Stimulated activated naive CD4-positive, alpha-beta T cell (primary cell): ENCODE data around the gene NNT.
A peak's percentile ranks its signal among the peaks of the same experiment; 100 is the strongest.
"Not testable (repeated sequence)": the region's sequence is repeated elsewhere in the genome, so short reads cannot be mapped to it uniquely, and the experiment has no call there.

ENCODE experiments used
- DNase-seq, 6 experiments: peaks; one replicate each; lab custom pipeline; 2025; lab: John Stamatoyannopoulos, UW

NNT gene

GRCh38 chr5:43582082-43583005 lies 20.6 kb upstream of the NNT start:
- DNase-seq: no peak

GRCh38 chr5:43583724-43584123 lies 19.3 kb upstream of the NNT start:
- no peak for DNase-seq

GRCh38 chr5:43584166-43584699 lies 18.7 kb upstream of the NNT start:
- no peak for DNase-seq

- DNase-seq: no peak
Measured at GRCh38 chr5:43588842-43589241, 14.1 kb upstream of the NNT start.

GRCh38 chr5:43589310-43589709 lies 13.7 kb upstream of the NNT start:
- no peak for DNase-seq

- no peak for DNase-seq
Measured at GRCh38 chr5:43590700-43591099, 12.3 kb upstream of the NNT start.

GRCh38 chr5:43592363-43592762 lies 10.6 kb upstream of the NNT start:
- DNase-seq: no peak

GRCh38 chr5:43598927-43599326 lies 4.1 kb upstream of the NNT start:
- not testable (repeated sequence) for DNase-seq

GRCh38 chr5:43601454-43602260 lies 1.3 kb upstream of the NNT start:
- DNase-seq: no peak

- DNase-seq: peak; percentile 43 to 68 (median 58)
Measured at GRCh38 chr5:43603344-43604217, 601 bp downstream of the NNT start.

- DNase-seq: no peak
Measured at GRCh38 chr5:43604699-43605098, 1.7 kb downstream of the NNT start.

- DNase-seq: no peak
Measured at GRCh38 chr5:43606351-43606750, 3.4 kb downstream of the NNT start.

- no peak for DNase-seq
Measured at GRCh38 chr5:43608406-43608805, 5.4 kb downstream of the NNT start.

- peak in 2 of 6 experiments; percentile 3 to 18 for DNase-seq
Measured at GRCh38 chr5:43609752-43610151, 6.8 kb downstream of the NNT start.

GRCh38 chr5:43613370-43613769 lies 10.4 kb downstream of the NNT start:
- no peak for DNase-seq

GRCh38 chr5:43615445-43616184 lies 12.6 kb downstream of the NNT start:
- DNase-seq: no peak

GRCh38 chr5:43616535-43616934 lies 13.6 kb downstream of the NNT start:
- no peak for DNase-seq

GRCh38 chr5:43619380-43619779 lies 16.4 kb downstream of the NNT start:
- no peak for DNase-seq

GRCh38 chr5:43619911-43620310 lies 16.9 kb downstream of the NNT start:
- DNase-seq: no peak

- DNase-seq: no peak
Measured at GRCh38 chr5:43620944-43621505, 18.0 kb downstream of the NNT start.

GRCh38 chr5:43622074-43622473 lies 19.1 kb downstream of the NNT start:
- DNase-seq: no peak
